Stimulated activated CD8-positive, alpha-beta memory T cell treated with anti-CD3 and anti-CD28 coated beads, Interleukin-2, amount 100 ng/mL, for 1 hour (primary cell): ENCODE data around the gene LCN1.
"Not testable (repeated sequence)": the region's sequence is repeated elsewhere in the genome, so short reads cannot be mapped to it uniquely, and the experiment has no call there.

Source experiments
- DNase-seq, 2 donors: peaks; one replicate each; pipeline ENCODE4 v3.0.0-alpha.2; 2020; ENCODE audit warnings: low read depth in 2 of 2

Gene LCN1

DNA sequence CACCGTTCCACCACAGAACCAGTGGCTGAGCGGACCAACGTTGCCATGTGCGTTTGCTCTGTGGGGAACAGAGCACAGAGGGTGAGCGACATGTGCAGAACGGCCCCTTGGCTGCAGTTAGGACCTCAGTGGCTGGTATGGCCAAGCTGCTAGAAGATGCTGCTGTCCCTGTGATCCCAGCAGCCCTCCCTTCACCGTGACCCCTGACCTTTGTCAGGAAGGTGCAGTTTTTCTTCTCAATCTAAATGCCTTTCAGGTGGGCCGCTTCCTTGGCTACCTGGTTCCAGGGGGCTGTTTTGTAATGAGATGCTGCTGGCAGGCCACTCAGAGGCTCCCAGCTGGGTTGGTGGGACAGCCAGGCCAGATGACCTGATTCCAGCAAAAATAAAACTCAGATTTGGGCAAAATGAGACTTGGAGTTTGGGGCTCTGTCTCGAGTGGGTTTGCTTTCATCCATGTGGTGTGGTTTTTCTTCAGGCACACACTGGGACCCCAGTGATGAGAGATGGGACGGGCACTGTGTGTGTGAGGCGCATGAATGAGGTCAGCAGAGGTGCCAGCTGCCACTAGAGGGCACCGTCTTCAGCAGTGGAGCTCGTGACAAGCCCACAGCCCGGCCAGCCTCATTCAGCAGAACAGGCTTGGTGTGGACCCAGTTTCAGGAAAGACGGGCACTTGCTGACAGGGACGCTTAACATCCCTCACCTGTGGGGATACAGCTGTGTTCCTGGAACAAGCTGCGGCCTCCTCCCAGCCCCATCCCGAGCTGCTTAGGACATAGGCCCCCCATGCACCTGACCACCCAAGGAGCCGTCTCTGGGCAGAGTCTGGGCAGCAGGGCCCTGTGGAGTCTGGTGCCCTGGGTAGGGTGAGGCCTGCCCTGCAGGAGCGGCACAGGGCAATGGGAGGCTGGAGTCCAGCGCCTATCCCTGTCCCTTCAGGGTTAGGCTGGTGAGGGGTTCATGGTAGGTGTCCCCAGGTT, 16.7 kb upstream of the LCN1 start:
- no peak for DNase-seq

DNA sequence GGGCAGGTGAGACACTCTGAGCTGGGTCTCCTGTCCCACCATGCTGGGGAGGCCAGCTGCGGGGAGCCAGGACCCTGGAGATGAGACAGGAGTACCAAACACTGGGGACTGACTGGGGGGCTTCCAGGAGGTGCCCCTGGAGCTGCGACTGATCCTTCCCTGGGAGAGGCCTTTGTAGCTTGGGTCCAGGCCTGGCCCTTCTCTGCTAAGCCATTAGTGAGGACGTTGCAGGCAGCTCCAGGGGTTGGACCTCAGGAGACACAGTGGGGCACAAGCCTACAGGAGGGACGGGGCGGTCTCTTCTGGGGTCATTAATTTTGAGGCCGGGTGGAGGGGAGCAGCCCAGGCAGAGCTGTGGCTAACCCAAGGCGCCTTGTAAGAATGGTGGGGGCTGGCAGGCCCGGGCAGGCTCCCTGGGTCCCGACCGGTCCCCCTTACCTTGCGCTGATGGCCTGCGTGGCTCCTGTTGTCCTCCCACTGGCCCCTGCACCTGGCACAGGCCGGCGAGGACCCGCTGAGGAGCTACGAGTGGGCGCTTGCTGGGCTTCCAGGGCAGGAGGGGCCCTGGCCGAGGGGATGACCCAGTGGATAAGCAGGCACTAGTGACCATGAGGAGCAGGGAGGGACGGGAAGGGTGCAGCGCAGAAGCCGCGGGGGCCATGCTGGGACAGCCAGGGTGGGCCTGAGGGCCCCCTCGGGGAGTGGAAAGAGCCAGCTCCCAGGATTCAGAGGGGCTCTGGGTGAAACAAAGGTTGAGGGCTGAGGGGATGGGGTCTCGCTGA, 15.6 kb upstream of the LCN1 start:
- DNase-seq = no peak

DNA sequence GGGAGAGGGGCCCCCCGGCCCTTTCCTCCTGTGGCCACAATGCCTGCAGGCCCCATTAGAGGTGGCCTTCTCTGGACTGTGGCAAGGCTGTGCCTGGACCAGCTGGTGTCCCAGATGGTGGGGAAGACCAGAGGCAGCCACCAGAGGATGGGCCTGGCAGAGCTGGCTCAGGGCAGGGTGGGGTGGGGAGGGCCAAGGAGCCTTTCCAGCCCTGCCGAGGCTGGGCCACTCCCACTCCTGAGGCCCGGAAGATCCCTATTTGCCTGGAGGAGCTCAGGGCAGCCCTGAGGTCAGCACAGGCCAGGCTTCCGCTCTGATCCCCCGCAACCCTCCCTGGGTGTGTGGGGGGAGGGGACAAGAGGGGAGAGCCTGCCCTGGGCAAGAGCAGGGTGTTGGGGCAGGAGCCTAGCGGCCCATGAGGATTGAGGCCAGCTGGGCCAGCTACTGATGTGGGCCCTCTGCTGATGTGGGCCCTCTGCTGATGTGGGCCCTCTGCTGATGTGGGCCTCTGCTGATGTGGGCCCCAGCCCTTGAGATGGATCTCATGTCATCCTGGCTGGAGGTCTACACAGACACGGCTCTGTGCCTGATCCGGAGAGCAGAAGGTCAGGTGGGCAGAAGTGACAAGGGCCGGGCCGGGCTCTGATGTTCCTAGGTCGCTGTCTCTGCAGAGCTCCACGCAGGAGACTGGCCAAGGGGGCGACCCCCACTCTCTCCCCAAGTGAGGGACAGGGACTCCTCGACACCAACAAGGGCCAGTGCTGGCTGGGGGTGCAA, 14.7 kb upstream of the LCN1 start:
- DNase-seq = no peak

- DNase-seq = no peak
Measured at GRCh38 chr9:135507104-135508035, 13.9 kb upstream of the LCN1 start.

- no peak for DNase-seq
Measured at GRCh38 chr9:135508211-135508820, 12.9 kb upstream of the LCN1 start.

DNA sequence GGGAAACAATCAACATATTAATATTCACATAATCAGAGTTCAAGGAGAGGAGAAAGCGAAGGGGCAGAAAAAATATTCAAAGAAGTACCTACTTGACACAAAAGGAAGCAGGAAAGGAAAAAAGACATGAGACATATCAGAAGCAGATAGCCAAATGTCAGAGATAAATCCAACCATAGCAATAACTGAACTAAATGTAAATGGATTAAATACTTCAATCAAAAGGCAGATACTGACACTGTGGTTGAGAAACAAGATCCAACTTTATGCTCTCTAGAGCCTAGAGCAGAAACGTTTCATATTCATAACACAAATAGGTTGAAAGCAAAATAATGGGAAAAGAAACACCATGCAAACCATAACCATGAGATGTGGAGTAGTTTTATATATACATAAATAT, 11.8 kb upstream of the LCN1 start:
- no peak for DNase-seq

- DNase-seq = no peak
Measured at GRCh38 chr9:135512241-135512603, 9.0 kb upstream of the LCN1 start.

DNA sequence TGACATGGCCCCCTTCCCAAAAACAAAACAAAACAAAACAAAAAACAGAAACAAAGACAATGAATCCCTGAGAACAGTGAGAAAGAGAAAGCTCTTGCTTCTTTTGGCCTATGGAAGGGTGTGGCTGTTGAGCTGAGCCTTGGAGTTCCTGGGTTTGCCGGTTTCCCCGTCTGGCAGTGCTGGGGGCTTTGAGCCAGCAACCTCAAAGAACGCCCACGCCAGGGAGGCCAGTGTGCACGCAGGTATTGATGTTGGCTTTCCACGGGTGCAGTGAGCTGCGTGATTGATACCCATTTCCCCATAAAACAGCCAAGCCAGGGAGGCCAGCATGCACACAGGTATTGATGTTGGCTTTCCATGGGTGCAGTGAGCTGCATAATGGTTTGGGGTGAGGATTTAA, 8.3 kb upstream of the LCN1 start:
- no peak for DNase-seq

- DNase-seq = no peak
Measured at GRCh38 chr9:135513351-135513846, 7.8 kb upstream of the LCN1 start.

DNA sequence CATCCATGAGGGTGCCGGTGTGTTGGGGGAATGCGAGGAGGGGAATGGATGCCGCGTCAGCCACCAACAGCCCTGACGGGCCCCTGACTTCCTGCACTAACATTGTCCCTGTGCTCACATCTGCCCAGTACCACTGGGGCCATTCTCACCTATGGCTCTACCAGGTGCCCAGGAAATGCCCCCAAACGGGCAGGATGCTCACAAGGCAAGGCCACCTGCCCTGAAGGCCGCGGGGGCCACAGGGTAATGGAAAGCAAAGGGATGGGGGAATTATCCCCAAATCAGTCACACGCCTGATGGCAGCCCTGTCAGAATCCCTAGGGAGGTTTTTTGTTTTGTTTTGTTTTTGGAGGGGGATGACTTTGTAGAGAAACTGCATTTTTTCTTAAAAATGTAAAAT, 7.3 kb upstream of the LCN1 start:
- DNase-seq = not testable (repeated sequence)

DNA sequence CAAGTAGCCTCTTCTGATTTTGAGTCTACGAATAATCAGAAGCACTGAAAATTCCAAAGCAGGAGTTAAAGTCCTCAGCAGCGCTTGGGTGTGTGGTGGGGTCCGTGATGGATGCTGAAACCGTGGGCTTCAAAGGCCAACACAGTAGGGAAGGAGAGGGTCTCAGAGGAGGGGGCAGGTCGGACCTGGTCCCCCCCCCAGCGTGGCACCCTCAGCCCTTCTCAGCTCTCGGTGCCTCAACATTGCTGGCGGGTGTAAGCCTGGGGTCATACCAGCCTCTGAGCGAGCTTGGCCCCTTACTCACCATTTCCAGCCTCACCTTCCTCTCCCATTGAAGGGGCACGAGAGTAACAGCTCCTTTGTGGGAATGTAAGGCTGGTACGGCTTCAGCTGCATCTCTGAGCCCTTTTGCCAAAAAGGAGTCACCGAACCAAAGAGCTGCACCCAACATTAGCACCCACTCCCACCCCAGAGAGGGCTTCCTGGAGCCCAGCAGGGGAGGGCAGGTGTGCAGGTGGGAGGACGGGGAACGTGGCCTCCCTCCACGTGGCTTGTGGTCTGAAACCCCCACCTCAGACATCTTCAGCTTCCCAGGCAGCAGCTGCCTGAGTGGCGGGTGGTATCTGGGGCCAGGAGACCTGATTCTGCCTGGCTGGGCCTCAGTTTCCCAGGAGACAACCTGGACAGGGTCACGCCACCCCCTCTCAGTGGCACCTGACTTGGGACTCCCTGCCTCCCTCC, 6.7 kb upstream of the LCN1 start:
- DNase-seq = no peak

GRCh38 chr9:135515083-135515951, 5.9 kb upstream of the LCN1 start:
- DNase-seq = no peak

DNA sequence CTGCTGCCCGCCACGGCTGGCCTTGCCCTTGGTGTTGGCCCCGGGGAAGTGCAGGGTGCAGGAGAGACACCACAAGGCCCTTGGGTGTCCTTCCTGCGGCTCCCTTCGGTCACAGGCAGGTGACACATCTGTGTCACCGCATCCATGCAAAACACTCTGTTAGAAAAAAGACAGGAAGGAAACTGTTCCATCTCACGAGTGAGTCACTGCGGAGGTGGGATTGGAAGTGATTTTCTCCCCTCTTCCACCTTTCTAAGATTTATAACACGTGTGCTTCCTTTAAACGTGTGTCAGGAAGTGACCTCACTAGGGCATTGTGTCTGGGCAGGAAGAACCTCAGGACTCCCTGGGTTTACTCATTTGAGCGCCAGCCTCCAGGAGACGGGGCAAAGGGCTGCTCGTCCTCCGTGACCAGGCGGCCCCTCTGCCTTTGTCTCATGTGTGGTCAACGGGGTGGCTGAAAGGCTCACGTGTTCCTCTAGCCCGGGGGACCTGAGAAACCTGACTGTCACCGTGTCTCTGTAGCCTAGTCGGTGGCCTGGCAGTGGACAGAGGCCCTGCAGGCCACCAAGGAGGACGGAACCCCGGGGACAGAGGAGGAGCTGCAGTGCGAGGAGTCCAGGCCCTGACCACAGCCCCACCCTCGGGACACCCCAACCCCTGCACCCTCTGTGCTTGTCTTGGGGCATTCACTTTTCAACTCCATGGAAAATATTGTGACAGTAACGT, 4.9 kb upstream of the LCN1 start:
- no peak for DNase-seq

GRCh38 chr9:135517407-135517822, 3.8 kb upstream of the LCN1 start:
- no peak for DNase-seq

DNA sequence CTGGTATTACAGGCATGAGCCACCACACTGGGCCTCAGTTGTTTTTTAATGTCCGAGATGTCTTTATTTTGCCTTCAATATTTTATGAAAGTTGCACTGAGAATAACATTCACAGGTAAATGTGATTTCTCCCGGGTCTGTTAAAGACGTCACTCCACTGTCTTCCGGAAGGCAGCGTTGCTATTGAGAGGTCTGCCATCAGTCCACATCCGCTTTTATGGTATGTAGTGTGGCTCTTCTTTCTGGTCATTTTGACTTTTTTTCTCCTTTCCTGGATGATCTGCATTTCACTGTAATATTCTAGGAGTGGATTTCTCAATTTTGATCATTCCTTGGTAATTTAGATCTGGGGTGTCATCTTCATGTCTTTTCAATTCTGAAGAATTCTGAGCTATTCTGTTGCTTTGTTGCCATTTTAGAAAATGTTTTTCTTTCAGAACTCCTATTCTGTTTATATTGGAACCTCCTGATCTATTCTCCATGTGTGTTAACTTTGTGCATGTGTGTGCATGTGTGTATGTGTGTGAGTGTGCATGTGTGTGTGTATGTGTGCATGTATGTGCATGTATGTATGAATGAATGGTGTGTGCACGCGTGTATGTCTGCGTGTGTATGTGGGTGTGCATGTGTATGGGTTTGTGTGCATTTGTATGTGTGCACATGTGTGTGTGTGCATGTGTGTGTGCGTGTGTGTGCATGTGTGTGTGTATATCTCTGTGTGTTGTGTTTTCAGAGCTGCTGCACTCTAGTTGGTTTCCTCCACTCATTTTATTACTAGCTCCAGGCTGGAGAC, 1.9 kb upstream of the LCN1 start:
- DNase-seq = no peak

GRCh38 chr9:135521608-135522095, 412 bp downstream of the LCN1 start:
- DNase-seq = no peak
